Measurements from ENCODE around the gene VPREB3. TPM values are rescaled to one million over a fixed set of nuclear protein-coding genes. Genes with fewer than 3 reads are reported as not detected.

The VPREB3 gene
- total and polyA plus RNA-seq, 12 donors, result 2.2 to 42.2 (median 19.4) TPM

DNA sequence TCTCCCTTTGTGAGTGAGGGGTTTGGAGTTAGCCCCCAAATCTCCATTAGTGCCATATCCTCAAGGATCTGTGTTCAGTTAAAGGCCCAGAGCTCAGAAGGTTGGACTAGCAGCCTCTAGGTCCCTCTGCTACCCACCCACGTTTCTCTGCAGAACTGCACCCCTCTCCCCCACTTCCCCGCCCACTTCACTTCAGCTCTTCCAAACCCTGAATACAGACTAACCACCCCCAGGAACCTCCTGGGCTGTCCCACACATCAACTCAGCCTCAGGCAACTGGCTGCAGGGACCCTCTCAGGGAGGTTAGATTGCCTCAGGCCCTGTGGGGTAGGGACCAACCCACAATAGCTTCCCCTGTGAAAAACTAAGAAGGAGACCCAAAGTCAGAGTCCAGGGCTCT is 840 bp downstream of the VPREB3 start:
- no peak for DNase-seq
- Histone ChIP-seq H3K36me3 (replicated peaks in 1 of 2) (no peaks in the 10 kb centered on the region), H3K9me3 (replicated peaks in 1 of 3) (no peaks in the 10 kb centered on the region), H3K27me3 (no peaks in the 10 kb centered on the region), H3K4me1 (replicated peaks in 1 of 2) (peaks cover 7 to 8% of the 10 kb centered on the region in 2 donors), H3K4me3 (no peak overlapping the region), H3K27ac (peak overlapping the region in 1 of 5 donors; percentile 29)
- intact Hi-C loops (cut with DNase I), result no loop called here
- TF ChIP-seq CTCF (IDR thresholded peaks at IDR 0.05) (no peak), POLR2A (IDR thresholded peaks at IDR 0.05) (no peak)
- WGBS, 4 donors, result 66 to 77% (median 72%) methylated on average over 2 of the region's 2 CpGs; no CpG with 5 or more reads in 1 of the 4 donors

DNA sequence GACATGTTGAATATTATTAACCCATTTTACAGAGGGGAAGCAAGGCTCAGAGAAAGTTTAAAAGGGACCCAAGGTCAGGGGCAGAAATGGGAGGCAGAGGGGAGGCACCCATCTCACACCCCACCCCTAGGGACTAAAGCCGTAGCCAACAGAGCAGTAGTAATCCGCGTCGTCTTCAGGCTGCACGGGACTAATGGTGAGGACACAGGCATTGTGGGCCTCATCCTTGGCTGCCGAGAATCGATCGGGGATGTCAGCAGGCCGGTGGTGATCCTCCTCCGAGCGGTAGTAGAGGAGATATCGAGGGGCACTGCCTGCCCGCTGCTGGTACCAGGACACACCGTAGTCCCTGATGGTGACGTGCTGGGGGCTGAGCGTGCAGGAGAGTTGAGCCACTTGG is 1.5 kb downstream of the VPREB3 start:
- no peaks in the 10 kb centered on the region for H3K9me3 ChIP-seq (replicated peaks in 1 of 3)
- WGBS, 4 donors, result 85 to 95% (median 89%) methylated on average over 12 to 16 of the region's 16 CpGs
- H3K27me3 ChIP-seq, result no peaks in the 10 kb centered on the region
- intact Hi-C loops (cut with DNase I), result no loop called here
- H3K4me3 ChIP-seq, result no peak overlapping the region
- H3K27ac ChIP-seq, result peak overlapping the region in 1 of 5 donors; percentile 29
- no peaks in the 10 kb centered on the region for H3K36me3 ChIP-seq (replicated peaks in 1 of 2)
- DNase-seq, result no peak
- peaks cover 7 to 8% of the 10 kb centered on the region in 2 donors for H3K4me1 ChIP-seq (replicated peaks in 1 of 2)
- TF ChIP-seq POLR2A (IDR thresholded peaks at IDR 0.05) (no peak), CTCF (IDR thresholded peaks at IDR 0.05) (no peak)

DNA sequence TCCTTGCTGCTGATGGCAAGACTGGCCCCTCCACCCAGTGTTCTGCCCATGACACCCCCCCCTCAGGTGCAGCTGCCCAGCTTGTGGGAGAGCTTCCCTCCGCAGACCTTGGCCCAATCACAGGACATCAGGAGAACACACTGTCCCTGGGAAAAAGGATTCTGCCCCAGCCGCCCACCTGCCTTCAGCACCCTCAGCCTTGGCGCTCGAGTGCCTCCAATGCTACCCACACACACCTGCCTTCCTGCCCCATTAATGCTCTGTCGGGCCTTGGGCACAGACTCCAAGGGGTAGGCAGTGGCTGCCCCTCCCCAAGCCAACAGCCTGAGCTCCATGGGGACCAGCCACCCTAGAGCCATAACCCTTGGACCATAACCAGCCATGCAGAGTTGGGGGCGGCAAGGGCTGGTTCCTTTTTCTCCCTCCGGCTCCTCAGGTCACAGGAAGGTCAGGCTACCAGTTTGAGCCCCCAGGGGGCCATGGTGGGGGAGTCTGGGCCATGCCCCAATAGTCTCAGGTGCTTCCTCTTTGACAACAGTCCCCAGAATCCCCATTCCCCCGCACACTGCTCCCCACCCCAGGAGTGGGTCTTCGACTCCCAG is 2.0 kb downstream of the VPREB3 start:
- intact Hi-C loops (cut with DNase I), result no loop called here
- WGBS, 4 donors, result 70 to 85% (median 75%) methylated on average over 6 to 9 of the region's 9 CpGs
- no peaks in the 10 kb centered on the region for H3K9me3 ChIP-seq (replicated peaks in 1 of 3)

DNA sequence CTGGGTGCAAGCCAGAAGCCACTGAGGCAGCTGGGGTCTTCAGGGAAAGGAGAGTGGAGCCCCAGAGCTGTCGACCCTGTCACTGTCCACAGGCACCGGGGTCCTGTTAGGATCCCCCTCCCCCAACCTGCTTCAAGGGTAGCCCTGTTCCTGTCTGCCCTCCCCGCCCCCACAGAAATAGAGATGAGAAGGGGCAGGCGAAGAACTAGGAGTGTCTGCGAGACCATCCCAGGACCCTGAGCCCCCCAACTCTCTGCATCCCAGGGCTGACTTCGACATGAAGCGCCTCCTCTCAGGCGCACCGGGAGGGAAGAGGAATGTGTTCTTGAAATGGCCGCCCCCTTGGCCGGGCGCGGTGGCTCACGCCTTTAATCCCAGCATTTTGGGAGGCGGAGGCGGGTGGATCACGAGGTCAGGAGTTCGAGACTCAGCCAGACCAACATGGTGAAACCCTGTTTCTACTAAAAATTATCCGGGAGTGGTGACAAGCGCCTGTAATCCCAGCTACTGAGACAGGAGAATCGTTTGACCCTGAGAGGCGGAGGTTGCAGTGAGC is 2.7 kb downstream of the VPREB3 start:
- 19 to 84% (median 25%) methylated on average over 4 to 22 of the region's 22 CpGs for WGBS, 4 donors
- peak in 5 of 7 donors; percentile 46 to 68 (median 57) for DNase-seq
- intact Hi-C loops (cut with DNase I), result no loop called here

More for the DNA sequence above, 2.0 kb downstream of the VPREB3 start:
- H3K4me3 ChIP-seq, result no peak overlapping the region
- DNase-seq, result no peak
- peaks cover 7 to 8% of the 10 kb centered on the region in 2 donors for H3K4me1 ChIP-seq (replicated peaks in 1 of 2)
- H3K27ac ChIP-seq, result no peak overlapping the region
- H3K36me3 ChIP-seq (replicated peaks in 1 of 2), result no peaks in the 10 kb centered on the region
- TF ChIP-seq CTCF (IDR thresholded peaks at IDR 0.05), result no peak
- TF ChIP-seq POLR2A (IDR thresholded peaks at IDR 0.05), result no peak
- H3K27me3 ChIP-seq, result no peaks in the 10 kb centered on the region

More for the DNA sequence above, 2.7 kb downstream of the VPREB3 start:
- Histone ChIP-seq H3K9me3 (replicated peaks in 1 of 3) (no peaks in the 10 kb centered on the region), H3K4me3 (peak overlapping the region; percentile 50 to 70 (median 63)), H3K4me1 (replicated peaks in 1 of 2) (peaks cover 7 to 8% of the 10 kb centered on the region in 2 donors), H3K27me3 (no peaks in the 10 kb centered on the region), H3K36me3 (replicated peaks in 1 of 2) (no peaks in the 10 kb centered on the region), H3K27ac (peak overlapping the region; percentile 53 to 95 (median 89))
- TF ChIP-seq CTCF (IDR thresholded peaks at IDR 0.05), result no peak
- no peak for TF ChIP-seq POLR2A (IDR thresholded peaks at IDR 0.05)

Measured in adrenal gland (tissue), 12 donors.